ELF-1 (cell line): ENCODE data around the gene ASAP3.

Experiments used
- DNase-seq: peaks from one replicate; pipeline ENCODE4 v3.0.0-alpha.2; 2016; ENCODE audit warnings: low read depth, low spot score

ASAP3 gene

GRCh38 chr1:23478896-23479665 is 4.9 kb downstream of the ASAP3 start:
- DNase-seq: peak; percentile 14

GRCh38 chr1:23477359-23478144 is 6.4 kb downstream of the ASAP3 start:
- no peak for DNase-seq

- DNase-seq: no peak
Measured at GRCh38 chr1:23475641-23476040, 8.3 kb downstream of the ASAP3 start.

- DNase-seq: no peak
Measured at GRCh38 chr1:23475134-23475628, 8.8 kb downstream of the ASAP3 start.

- DNase-seq: no peak
Measured at GRCh38 chr1:23473037-23473800, 10.8 kb downstream of the ASAP3 start.

GRCh38 chr1:23472351-23473036 is 11.5 kb downstream of the ASAP3 start:
- DNase-seq: no peak

- no peak for DNase-seq
Measured at GRCh38 chr1:23471473-23472075, 12.4 kb downstream of the ASAP3 start.

GRCh38 chr1:23470282-23471070 is 13.5 kb downstream of the ASAP3 start:
- no peak for DNase-seq

- DNase-seq: no peak
Measured at GRCh38 chr1:23469372-23469982, 14.5 kb downstream of the ASAP3 start.

GRCh38 chr1:23466423-23466989 is 17.5 kb downstream of the ASAP3 start:
- no peak for DNase-seq

GRCh38 chr1:23463286-23463685 is 20.7 kb downstream of the ASAP3 start:
- no peak for DNase-seq

- no peak for DNase-seq
Measured at GRCh38 chr1:23462766-23463165, 21.2 kb downstream of the ASAP3 start.

- DNase-seq: no peak
Measured at GRCh38 chr1:23461050-23461449, 22.9 kb downstream of the ASAP3 start.

GRCh38 chr1:23460519-23460918 is 23.5 kb downstream of the ASAP3 start:
- DNase-seq: no peak

GRCh38 chr1:23459338-23459757 is 24.6 kb downstream of the ASAP3 start:
- DNase-seq: peak; percentile 24

GRCh38 chr1:23456226-23456625 is 27.8 kb downstream of the ASAP3 start:
- no peak for DNase-seq

- no peak for DNase-seq
Measured at GRCh38 chr1:23453455-23454000, 30.5 kb downstream of the ASAP3 start.

GRCh38 chr1:23452011-23452411 is 32.0 kb downstream of the ASAP3 start:
- peak; percentile 39 for DNase-seq

GRCh38 chr1:23451441-23451840 is 32.5 kb downstream of the ASAP3 start:
- no peak for DNase-seq
